Fibroblast of lung (primary cell): ENCODE measurements around the gene KIRREL3.

ENCODE experiments used
- CTCF ChIP-seq, 2 donors: IDR thresholded peaks in 1 of 2; conservative IDR thresholded peaks in 1 of 2; 1 replicate in 1 of 2; 2 replicates in 1 of 2; pipeline ENCODE4 v1.5.1; 2011 to 2012; ENCODE audit warnings: low read length in 2 of 2, control low read depth in 1 of 2, inconsistent platforms in 1 of 2, low read depth in 1 of 2, mild to moderate bottlenecking in 1 of 2
- EZH2 ChIP-seq: IDR thresholded peaks from 2 replicates; pipeline ENCODE4 v1.5.1; 2012; ENCODE audit warnings: low read length, control low read depth, mild to moderate bottlenecking; ENCODE audit errors: missing control alignments

- no peak for TF ChIP-seq CTCF (conservative IDR thresholded peaks at IDR 0.05 in 1 of 2, IDR thresholded peaks at IDR 0.05 in 1 of 2; ENCODE audit: low read depth in 1 of 2, low read length in 2 of 2)
- no peak for TF ChIP-seq EZH2
These were observed 49.1 kb downstream of the KIRREL3 start for GRCh38 chr11:126951465-126951864.
